DOHH2 (cell line): Measurements from ENCODE around the gene PTPN7.

Experiments
- CTCF ChIP-seq: fragments of 200-600 bp; sonication (generic); IDR thresholded peaks from one replicate; pipeline ENCODE4 v1.5.1; 2014; ENCODE audit warnings: antibody characterized with exemption, mild to moderate bottlenecking, low read depth, low read length; ENCODE audit not compliant: poor library complexity, severe bottlenecking
- EZH2phosphoT487 ChIP-seq: fragments of 200-600 bp; sonication (generic); IDR thresholded peaks from 2 replicates; pipeline ENCODE4 v1.6.1; 2017; ENCODE audit warnings: borderline replicate concordance, mild to moderate bottlenecking, antibody characterized with exemption, low read length, moderate library complexity, mixed read lengths

GRCh38 chr1:202130816-202131522 is 29.4 kb downstream of the PTPN7 start:
- TF ChIP-seq CTCF (no peak), EZH2phosphoT487 (no peak)
